Fibroblast of villous mesenchyme (primary cell): Measurements from ENCODE around the gene DZANK1. TPM values are rescaled to one million over a fixed set of nuclear protein-coding genes. Genes with fewer than 3 reads are reported as not detected.
"Not testable (repeated sequence)": the region's sequence is repeated elsewhere in the genome, so short reads cannot be mapped to it uniquely, and the experiment has no call there.

Source experiments
- DNase-seq: peaks from one replicate; pipeline ENCODE4 v3.0.0-alpha.2; 2010; ENCODE audit warnings: low read depth
- H3K4me3 ChIP-seq: 2 replicates; pipeline ENCODE4 v1.5.1; 2011; ENCODE audit warnings: low read depth, mild to moderate bottlenecking, low read length
- total RNA-seq: library from RNA; depleted of rRNA; stranded (reverse); fragments of >200 nt; gene quantifications from 2 replicates; pipeline ENCODE4 v1.2.3, GENCODE V29; 2012
- TF ChIP-seq, protein P1 (sequence below): IDR thresholded peaks from 2 replicates; pipeline ENCODE4 v1.5.1; 2012; ENCODE audit warnings: low read depth, mild to moderate bottlenecking, low read length; ENCODE audit not compliant: insufficient read depth

The DZANK1 gene
- total RNA-seq, 1 donor: 1.3 TPM

DNA sequence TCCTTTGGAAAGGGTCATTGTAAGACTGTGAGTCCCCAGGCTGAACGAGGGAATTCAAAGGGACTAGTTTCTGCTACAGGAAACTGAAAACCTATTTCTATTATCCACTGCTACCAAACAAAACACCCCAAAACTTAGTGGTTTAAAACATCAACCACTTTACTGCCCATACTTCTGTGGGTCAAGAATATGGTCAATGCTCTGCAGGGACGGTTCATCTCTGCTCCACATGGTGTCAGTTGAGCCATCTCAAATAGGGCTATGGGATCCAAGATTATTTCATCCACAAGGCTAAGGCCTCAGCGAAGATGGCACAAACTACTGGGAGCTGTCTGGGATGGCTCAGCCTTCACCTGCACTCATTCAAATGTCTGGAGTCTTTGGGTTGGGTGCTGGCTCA lies 65.5 kb downstream of the DZANK1 start:
- DNase-seq: no peak
- no peak overlapping the region for H3K4me3 ChIP-seq
- TF ChIP-seq, protein P1, sequence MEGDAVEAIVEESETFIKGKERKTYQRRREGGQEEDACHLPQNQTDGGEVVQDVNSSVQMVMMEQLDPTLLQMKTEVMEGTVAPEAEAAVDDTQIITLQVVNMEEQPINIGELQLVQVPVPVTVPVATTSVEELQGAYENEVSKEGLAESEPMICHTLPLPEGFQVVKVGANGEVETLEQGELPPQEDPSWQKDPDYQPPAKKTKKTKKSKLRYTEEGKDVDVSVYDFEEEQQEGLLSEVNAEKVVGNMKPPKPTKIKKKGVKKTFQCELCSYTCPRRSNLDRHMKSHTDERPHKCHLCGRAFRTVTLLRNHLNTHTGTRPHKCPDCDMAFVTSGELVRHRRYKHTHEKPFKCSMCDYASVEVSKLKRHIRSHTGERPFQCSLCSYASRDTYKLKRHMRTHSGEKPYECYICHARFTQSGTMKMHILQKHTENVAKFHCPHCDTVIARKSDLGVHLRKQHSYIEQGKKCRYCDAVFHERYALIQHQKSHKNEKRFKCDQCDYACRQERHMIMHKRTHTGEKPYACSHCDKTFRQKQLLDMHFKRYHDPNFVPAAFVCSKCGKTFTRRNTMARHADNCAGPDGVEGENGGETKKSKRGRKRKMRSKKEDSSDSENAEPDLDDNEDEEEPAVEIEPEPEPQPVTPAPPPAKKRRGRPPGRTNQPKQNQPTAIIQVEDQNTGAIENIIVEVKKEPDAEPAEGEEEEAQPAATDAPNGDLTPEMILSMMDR: no peak

DNA sequence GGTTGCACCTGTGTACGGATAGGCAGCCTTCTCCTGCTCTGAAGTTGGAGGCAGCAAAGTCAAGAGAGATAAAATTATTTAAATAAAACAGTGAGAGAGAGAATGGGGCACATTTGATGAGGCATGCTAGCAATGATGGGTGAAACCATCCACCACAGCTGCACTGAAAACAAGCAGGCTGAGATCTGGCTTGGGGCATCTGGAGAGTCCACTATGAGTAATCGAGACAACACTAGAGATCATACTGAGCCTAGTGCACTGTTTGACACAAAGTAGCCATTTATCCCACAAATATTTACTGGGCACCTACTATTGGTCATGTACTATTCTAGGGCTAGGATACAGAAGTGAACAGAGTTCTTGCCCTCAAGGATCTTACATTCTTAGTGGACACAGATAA lies 66.4 kb downstream of the DZANK1 start:
- TF ChIP-seq, protein P1: no peak
- no peak for DNase-seq
- no peak overlapping the region for H3K4me3 ChIP-seq

GRCh38 chr20:18398713-18399112 lies 68.1 kb downstream of the DZANK1 start:
- H3K4me3 ChIP-seq, DNase-seq: not testable (repeated sequence)

- DNase-seq: peak; percentile 44
- no peak overlapping the region for H3K4me3 ChIP-seq
- TF ChIP-seq, protein P1: no peak
Observed at GRCh38 chr20:18397030-18397429, 69.8 kb downstream of the DZANK1 start.

GRCh38 chr20:18395544-18395943 lies 71.3 kb downstream of the DZANK1 start:
- H3K4me3 ChIP-seq: no peak overlapping the region
- DNase-seq: no peak
- TF ChIP-seq, protein P1: no peak

- TF ChIP-seq, protein P1: no peak
- H3K4me3 ChIP-seq: no peak overlapping the region
- no peak for DNase-seq
Observed at GRCh38 chr20:18394363-18394762, 72.5 kb downstream of the DZANK1 start.

- no peak overlapping the region for H3K4me3 ChIP-seq
- TF ChIP-seq, protein P1: no peak
- no peak for DNase-seq
Observed at GRCh38 chr20:18391686-18392085, 75.1 kb downstream of the DZANK1 start.
